GM23248 (cell line): ENCODE measurements around the gene PEPD.

Experiments
- EZH2 ChIP-seq: fragments of 200-600 bp; sonication (generic); IDR thresholded peaks from 2 replicates; pipeline ENCODE4 v1.6.1; 2018; ENCODE audit warnings: antibody characterized with exemption, mild to moderate bottlenecking; ENCODE audit not compliant: insufficient read depth, poor library complexity, severe bottlenecking
- EZH2phosphoT487 ChIP-seq: fragments of 200-600 bp; sonication (generic); IDR thresholded peaks from 2 replicates; pipeline ENCODE4 v1.6.1; 2018; ENCODE audit warnings: antibody characterized with exemption, moderate library complexity, mild to moderate bottlenecking, low read depth; ENCODE audit not compliant: insufficient read depth

DNA sequence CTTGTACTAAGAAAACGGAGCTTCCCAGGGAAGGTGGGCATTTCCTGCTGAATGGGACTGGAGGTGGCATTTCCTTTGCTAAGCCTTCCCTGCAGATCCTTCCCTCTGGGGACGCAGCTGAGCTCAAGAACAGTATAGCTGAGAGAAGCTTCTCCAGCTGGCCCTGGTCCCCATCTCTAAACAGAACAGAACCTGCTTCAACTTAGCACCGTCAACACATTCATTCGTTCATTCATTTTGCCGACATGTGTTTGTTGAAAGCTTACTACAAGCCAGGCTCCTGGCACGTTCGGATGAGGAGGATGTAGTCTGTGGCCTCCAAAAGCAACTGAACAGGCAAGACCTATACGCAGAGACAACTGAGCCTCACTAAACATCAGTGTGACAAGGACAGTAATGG, 36.6 kb upstream of the PEPD start:
- TF ChIP-seq EZH2 (no peak), EZH2phosphoT487 (no peak)
